SJSA1 (cell line): ENCODE data around the gene CCN2. TPM values are rescaled to one million over a fixed set of nuclear protein-coding genes. Genes with fewer than 3 reads are reported as not detected.

Source experiments
- DNase-seq, 2 experiments: peaks; one replicate each; pipeline ENCODE4 v3.0.0-alpha.2; 2015 to 2020; ENCODE audit warnings: low spot score in 2 of 2, low read depth in 1 of 2
- H3K27ac ChIP-seq: fragments of 250-450 bp; sonication (Bioruptor Pico); 2 replicates; pipeline ENCODE4 v1.5.1; 2020; ENCODE audit warnings: mild to moderate bottlenecking, moderate library complexity
- H3K27me3 ChIP-seq: fragments of 250-450 bp; sonication (Bioruptor Pico); replicated peaks from 2 replicates; pipeline ENCODE4 v1.5.1; 2020; ENCODE audit warnings: mild to moderate bottlenecking, moderate library complexity
- H3K36me3 ChIP-seq: fragments of 250-450 bp; sonication (Bioruptor Pico); 2 replicates; pipeline ENCODE4 v1.5.1; 2020; ENCODE audit warnings: mild to moderate bottlenecking
- H3K4me1 ChIP-seq: fragments of 250-450 bp; sonication (Bioruptor Pico); replicated peaks from 2 replicates; pipeline ENCODE4 v1.6.1; 2021; ENCODE audit warnings: mild to moderate bottlenecking
- H3K4me3 ChIP-seq: fragments of 250-450 bp; sonication (Bioruptor Pico); 2 replicates; pipeline ENCODE4 v1.5.1; 2020; ENCODE audit warnings: mild to moderate bottlenecking
- H3K9me3 ChIP-seq: fragments of 250-450 bp; sonication (Bioruptor Pico); replicated peaks from 2 replicates; pipeline ENCODE4 v1.5.1; 2020; ENCODE audit warnings: mild to moderate bottlenecking
- total RNA-seq: library from RNA; depleted of rRNA; stranded (reverse); fragments of >200 nt; shearing (Covaris generic); gene quantifications from 2 replicates; pipeline ENCODE4 v1.2.3, GENCODE V29; 2014

Gene CCN2
- total RNA-seq, 1 experiment from 2014 or later, result 364 TPM

DNA sequence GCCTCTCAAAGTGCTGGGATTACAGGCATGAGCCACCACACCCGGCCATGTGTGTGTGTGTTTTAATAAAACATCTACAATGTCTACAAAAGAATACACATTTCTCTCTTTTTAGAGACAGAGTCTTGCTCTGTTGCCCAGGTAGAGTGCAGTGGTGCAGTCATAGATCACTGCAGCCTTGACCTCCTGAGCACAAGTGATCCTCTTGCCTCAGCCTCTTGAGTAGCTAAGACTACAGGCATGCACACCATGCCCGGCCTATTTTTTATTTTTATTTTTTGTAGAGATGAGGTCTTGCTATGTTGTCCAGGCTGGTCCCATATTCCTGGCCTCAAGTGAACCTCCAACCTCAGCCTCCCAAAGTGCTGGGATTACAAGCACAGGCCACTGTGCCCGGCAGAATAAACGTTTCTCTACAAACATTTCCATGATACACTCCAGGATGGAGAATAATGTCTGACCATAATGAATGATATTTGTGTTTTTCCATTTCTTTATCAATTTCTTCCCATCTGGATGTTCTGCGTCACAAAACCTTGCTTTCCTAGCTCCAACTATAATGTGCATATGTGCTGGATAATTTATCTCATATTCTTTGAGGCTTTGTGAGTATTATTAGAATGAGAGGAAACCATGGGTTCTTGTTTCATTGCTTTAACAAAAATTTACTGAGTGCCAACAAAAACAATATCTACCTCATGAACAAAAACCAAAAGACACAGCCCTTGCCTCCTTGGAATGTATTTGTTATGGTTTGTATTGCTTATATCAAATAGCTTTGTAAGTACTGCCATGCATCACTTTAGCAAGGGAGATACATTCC lies 28.6 kb upstream of the CCN2 start:
- H3K4me1 ChIP-seq, result peaks cover 44% of the 10 kb centered on the region
- no peak overlapping the region for H3K4me3 ChIP-seq
- H3K27ac ChIP-seq, result peak overlapping the region; percentile 34
- H3K9me3 ChIP-seq, result no peaks in the 10 kb centered on the region
- H3K27me3 ChIP-seq, result no peaks in the 10 kb centered on the region
- DNase-seq, result peak in 1 of 2 experiments; percentile 86
- H3K36me3 ChIP-seq, result no peaks in the 10 kb centered on the region

DNA sequence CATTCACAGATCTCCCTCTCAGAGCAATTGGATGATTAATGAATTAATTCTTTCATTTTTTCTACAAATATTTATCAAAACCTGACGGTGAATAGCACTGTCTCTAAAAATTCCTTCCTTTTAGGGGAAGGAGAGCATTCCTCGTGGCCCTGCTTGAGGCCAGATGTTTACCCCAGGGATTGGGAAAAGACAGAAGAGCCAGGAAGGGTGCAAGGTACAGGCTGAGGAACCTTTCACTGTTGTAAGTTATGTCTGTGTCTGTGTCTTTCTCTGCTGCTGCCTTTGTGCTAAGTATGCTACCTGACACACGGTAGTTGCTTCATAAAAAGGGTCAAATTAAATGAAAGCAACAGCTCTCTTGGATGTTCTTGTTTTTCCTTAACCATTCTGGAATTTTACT lies 27.4 kb upstream of the CCN2 start:
- DNase-seq, result no peak
- H3K4me1 ChIP-seq, result peaks cover 44% of the 10 kb centered on the region
- H3K27me3 ChIP-seq, result no peaks in the 10 kb centered on the region
- no peak overlapping the region for H3K27ac ChIP-seq
- H3K9me3 ChIP-seq, result no peaks in the 10 kb centered on the region
- no peaks in the 10 kb centered on the region for H3K36me3 ChIP-seq
- H3K4me3 ChIP-seq, result no peak overlapping the region

DNA sequence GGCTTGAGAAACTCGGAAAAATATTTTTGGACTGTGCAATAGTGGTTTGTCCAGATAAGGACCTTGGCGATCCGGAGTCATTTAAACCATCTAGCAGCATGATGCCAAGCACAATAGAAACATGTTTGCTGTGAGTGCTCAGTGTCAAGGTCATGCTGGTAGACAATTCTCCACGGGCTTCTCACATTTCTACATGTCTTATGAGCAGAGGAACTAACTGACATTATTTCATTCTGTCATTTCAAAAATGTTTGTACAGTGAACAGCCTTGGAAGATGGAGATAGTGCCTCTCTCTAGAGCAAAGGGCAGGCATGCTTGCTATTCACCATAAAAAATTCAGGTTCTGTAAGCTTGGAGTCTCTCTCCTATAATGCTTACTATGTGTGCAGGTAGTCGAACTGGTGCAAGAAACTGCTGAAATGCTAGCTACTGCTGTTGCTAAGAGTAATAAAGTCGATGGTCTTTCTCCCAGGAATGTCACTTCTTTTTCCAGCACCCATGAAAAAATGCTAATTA lies 25.4 kb upstream of the CCN2 start:
- Histone ChIP-seq H3K9me3 (no peaks in the 10 kb centered on the region), H3K27ac (no peak overlapping the region), H3K27me3 (no peaks in the 10 kb centered on the region), H3K36me3 (no peaks in the 10 kb centered on the region), H3K4me1 (peaks cover 25% of the 10 kb centered on the region), H3K4me3 (no peak overlapping the region)
- DNase-seq, result no peak

DNA sequence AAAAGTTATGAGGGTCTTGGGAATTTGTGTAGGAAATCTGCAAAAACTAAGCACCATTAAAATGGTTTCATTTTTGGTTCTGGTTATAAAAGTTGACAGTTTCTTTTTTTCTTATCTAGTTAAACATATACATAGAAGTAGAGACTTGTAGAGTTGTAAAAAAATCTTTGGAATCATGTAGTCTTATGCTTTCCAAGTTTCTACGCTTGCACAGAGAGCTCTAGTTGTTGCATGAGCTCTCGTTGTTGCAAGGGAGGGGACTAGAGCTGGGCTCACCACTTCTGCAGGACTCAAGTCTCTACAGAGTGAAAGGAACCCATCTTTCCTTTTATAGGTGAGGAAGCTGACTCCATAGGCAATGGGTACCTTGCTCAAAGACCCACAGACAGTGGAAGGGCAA lies 21.6 kb upstream of the CCN2 start:
- no peak for DNase-seq
- Histone ChIP-seq H3K4me3 (no peak overlapping the region), H3K4me1 (0 out of 2 replicates have a peak, but pooled peaks cover 3% of the 10 kb centered on the region), H3K9me3 (no peaks in the 10 kb centered on the region), H3K27ac (no peak overlapping the region), H3K36me3 (no peaks in the 10 kb centered on the region), H3K27me3 (no peaks in the 10 kb centered on the region)

DNA sequence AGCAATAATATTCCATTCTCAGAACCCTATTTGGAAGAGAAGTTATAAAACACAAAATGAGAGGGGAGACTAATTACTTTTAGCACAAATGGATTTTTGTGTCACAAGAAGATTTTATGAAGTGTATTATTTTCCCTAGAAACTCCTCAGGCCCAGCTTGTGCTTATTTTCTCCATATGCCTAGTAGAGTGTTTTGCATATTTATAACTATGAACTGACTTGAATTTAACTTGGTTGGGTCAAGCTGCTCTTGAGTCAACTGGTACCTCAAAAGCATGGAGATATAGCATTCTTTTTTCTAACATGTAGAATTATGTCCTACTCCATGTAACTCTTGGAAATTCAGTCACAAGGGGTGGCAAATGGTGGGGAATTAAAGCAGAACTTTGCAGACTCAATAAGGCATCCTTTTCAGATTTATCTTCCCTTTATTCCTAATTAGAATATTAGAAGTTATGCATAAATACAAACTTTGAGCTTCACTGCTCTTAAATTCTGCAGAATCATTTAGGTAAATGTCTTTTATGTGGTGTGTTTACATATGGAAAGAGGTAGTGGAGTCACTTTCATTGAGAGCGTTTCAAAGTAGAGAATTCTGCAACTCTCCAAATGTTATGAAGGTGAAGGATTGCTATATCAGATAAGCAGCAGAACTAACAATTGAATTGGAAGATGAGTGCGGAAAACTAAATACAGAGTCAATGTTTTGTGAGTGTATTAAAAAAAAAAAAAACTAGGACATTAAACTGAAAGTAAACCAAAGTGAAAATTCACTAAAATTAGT lies 19.1 kb upstream of the CCN2 start:
- H3K36me3 ChIP-seq, result no peaks in the 10 kb centered on the region
- H3K9me3 ChIP-seq, result no peaks in the 10 kb centered on the region
- no peaks in the 10 kb centered on the region for H3K27me3 ChIP-seq
- DNase-seq, result no peak
- H3K4me3 ChIP-seq, result no peak overlapping the region
- peaks cover 7% of the 10 kb centered on the region for H3K4me1 ChIP-seq
- no peak overlapping the region for H3K27ac ChIP-seq

DNA sequence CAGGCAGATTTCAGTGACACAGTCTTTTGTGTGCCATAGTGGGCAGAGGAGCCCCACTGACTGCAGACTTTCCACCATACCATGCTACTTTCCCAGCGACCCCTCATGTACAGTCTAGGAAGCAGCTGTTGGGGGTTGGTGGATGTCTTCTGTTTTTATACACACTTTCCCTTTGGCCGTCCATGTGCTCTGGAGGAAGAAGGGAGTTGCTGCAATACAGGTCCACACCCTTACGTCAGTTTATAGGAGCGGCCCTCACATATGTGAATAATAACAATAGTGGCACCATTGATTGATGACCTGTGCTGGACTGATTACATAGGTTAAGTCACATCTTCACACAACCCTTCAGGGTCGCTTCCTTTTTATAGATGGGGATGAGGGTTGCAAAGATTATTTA lies 17.5 kb upstream of the CCN2 start:
- no peak for DNase-seq
- no peaks in the 10 kb centered on the region for H3K27me3 ChIP-seq
- peaks cover 7% of the 10 kb centered on the region for H3K4me1 ChIP-seq
- no peaks in the 10 kb centered on the region for H3K9me3 ChIP-seq
- H3K4me3 ChIP-seq, result no peak overlapping the region
- no peak overlapping the region for H3K27ac ChIP-seq
- no peaks in the 10 kb centered on the region for H3K36me3 ChIP-seq

DNA sequence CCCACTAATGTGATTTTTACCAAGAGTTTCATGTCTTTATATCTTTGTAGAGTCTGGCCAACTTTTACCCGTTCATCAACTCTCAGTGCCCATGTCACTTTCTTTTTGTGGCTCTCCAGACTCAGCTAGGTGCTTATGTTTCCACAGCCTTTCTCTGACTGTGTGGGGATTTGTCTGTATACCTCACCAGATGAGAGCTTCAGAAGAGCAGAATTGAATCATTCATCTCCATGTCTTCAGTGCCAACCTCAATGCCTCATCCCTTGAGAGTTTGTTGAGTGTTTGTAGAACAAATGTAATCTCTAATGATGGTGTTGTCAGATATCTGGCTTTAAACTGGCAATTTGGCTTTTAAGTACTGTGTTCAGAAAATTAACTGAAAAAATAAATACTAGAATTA lies 16.8 kb upstream of the CCN2 start:
- Histone ChIP-seq H3K4me3 (no peak overlapping the region), H3K27me3 (no peaks in the 10 kb centered on the region), H3K27ac (no peak overlapping the region), H3K36me3 (no peaks in the 10 kb centered on the region), H3K9me3 (no peaks in the 10 kb centered on the region), H3K4me1 (peaks cover 7% of the 10 kb centered on the region)
- DNase-seq, result no peak

DNA sequence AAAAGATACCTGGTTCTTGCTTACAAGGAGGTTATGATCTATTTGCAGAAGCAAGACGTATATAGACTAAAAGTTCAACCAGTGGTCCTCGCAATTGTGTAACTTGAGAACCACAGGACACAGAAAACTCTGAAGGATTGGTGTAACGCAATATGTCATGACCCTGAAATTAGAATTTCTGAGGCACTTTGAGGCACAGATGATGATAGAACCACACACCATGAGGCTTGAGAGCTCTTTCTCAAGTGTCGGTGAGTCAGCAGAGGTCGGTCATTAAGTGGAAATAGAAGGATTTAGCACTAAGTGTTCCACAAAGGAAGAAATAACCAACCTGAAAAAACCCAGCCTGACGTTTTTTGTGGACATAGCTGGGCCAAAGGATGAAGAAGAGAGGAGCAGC lies 15.3 kb upstream of the CCN2 start:
- Histone ChIP-seq H3K36me3 (no peaks in the 10 kb centered on the region), H3K9me3 (no peaks in the 10 kb centered on the region), H3K27ac (no peak overlapping the region), H3K27me3 (no peaks in the 10 kb centered on the region), H3K4me1 (peaks cover 7% of the 10 kb centered on the region), H3K4me3 (no peak overlapping the region)
- peak in 1 of 2 experiments; percentile 30 for DNase-seq

DNA sequence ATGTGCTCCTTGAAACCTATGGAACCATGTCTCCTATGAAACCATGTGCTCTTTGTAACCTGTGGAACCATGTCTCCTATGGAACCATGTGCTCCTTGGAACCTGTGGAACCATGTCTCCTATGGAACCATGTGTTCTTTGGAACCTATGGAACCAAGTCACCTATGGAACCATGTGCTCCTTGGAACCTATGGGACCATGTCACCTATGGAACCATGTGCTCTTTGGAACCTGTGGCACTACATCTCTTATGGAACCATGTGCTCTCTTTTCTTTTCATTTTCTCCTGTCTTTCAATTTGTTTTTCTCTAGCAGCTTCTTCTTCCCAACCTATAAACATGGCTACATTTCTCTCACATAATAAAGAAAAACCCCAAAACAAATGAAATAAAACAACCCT lies 11.9 kb upstream of the CCN2 start:
- DNase-seq, result no peak
- Histone ChIP-seq H3K27ac (no peak overlapping the region), H3K27me3 (no peaks in the 10 kb centered on the region), H3K9me3 (no peaks in the 10 kb centered on the region), H3K36me3 (no peaks in the 10 kb centered on the region), H3K4me1 (peaks cover 7% of the 10 kb centered on the region), H3K4me3 (no peak overlapping the region)

DNA sequence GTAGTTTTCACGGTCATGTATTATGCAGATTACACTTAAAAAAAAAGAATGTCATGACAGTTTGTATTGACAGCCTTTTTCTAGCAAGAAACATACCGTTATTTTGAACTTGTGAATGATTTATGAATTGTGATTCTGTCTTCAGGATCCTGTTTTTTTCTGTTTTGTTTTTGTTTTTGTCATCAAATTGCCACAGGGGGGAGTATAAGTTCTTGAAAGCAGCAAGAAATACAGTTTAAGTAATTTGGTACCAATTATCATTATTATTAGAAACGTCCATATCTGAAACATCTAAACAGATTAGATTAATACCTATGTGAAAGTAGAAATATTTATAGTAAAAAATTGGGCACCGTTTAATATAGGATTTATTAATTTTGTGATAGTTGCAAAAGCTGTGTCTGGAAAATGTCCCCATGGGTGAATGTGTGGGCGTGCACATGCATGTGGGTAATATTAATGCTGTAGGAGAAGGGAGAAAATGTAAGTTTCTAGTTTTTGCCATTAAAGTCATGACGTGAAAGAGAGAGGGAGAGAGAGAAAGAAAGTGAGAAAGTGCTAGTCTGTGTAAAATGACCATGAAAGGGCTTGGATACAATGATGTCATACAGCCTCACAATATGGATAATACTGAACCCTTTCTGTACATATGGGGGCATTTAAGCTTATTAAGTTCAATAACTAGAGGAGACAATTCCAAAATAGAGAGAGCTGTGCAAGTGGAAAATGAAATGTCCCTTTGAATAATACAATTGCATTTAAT lies 9.4 kb upstream of the CCN2 start:
- Histone ChIP-seq H3K27ac (no peak overlapping the region), H3K27me3 (no peaks in the 10 kb centered on the region), H3K4me3 (no peak overlapping the region), H3K9me3 (no peaks in the 10 kb centered on the region), H3K36me3 (no peaks in the 10 kb centered on the region), H3K4me1 (peaks cover 4% of the 10 kb centered on the region)
- no peak for DNase-seq

DNA sequence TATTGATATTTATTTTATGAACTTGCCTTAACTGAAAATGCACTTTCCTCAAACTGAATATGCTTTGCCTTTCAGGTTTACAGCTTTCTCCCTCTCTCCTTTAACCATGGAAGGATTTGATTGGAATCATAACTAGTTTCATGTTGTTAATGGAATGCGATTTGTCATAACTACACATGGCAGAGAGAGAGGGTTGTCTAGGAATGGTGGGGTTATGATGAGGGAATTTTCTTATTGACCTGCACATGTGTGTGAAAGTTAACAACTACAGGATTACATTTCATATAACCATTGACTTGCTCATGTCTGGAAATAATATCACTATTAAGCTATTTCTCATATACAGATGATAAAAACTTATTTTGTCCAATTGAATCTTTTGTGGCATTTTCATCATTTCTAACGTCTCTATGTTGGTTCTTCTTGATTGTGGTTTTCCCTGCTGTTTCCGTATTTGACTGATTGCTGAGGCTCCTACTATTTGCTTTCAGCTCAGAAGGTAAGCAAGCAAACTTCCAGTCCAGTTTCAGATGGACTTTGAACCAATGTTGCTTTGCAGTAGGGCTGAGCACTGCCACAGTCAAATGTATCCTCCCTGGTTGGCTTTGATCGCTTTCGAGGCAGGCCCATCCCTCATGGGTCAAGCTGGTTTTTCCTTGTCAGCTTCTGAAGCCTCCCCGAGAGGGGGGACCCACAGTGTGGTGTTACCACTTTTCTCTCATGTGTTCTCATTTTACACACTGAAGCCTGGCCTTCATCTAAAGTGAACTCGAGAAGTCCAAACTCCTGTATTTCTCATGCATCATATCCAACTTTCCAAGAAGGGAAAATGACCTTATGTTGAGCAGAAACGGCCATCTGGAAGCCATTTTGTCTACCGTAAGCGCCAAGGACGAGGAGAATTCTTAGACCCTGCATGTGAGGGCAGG lies 7.6 kb upstream of the CCN2 start:
- no peak overlapping the region for H3K4me3 ChIP-seq
- no peaks in the 10 kb centered on the region for H3K9me3 ChIP-seq
- H3K4me1 ChIP-seq, result peaks cover 21% of the 10 kb centered on the region
- no peaks in the 10 kb centered on the region for H3K36me3 ChIP-seq
- DNase-seq, result no peak
- no peak overlapping the region for H3K27ac ChIP-seq
- H3K27me3 ChIP-seq, result no peaks in the 10 kb centered on the region

DNA sequence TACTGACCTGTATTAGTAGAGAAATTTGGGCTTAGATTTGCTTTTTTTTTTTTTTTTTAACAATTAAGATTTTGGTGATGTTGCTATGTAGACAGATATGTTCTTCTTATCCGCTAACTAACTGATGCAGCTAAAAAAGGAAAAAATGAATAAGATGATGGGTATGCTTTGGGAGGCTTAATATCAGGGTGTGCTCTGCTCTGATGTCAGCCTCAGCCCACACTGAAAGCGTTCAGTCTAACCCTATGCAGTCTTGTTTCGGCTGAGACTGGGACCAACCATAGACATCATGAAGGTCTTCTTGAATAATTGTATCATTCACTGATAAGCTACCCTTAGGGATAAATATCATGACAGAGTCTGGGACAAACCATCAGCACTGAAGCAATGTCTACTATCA lies 6.9 kb upstream of the CCN2 start:
- Histone ChIP-seq H3K4me1 (peaks cover 28% of the 10 kb centered on the region), H3K4me3 (no peak overlapping the region), H3K27ac (no peak overlapping the region), H3K36me3 (no peaks in the 10 kb centered on the region), H3K27me3 (no peaks in the 10 kb centered on the region), H3K9me3 (no peaks in the 10 kb centered on the region)
- no peak for DNase-seq

DNA sequence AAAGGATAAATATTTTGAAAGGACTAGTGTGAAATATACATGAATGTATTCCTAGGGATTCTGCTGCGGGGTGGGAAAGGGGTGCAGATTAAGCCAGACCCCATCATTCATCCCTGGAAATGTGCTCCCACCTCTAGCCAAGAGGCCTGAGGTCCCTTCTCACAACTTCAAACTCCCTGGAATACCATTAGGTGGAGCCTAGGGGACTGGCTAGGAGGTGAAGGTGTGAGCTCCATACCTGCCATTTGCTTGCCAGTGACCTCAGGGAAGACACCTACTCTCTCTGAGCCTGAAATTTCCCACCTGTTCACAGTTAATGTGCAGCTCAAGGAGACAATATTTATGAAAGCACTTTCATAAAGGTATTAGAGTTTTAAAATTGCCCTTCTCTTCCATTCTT lies 4.7 kb upstream of the CCN2 start:
- Histone ChIP-seq H3K9me3 (no peaks in the 10 kb centered on the region), H3K36me3 (peaks cover 3% of the 10 kb centered on the region), H3K27me3 (no peaks in the 10 kb centered on the region), H3K4me3 (no peak overlapping the region), H3K27ac (no peak overlapping the region), H3K4me1 (peaks cover 45% of the 10 kb centered on the region)
- DNase-seq, result no peak
